Measurements from ENCODE around the gene NRL.
A peak's percentile ranks its signal among the peaks of the same experiment; 100 is the strongest.

The NRL gene

DNA sequence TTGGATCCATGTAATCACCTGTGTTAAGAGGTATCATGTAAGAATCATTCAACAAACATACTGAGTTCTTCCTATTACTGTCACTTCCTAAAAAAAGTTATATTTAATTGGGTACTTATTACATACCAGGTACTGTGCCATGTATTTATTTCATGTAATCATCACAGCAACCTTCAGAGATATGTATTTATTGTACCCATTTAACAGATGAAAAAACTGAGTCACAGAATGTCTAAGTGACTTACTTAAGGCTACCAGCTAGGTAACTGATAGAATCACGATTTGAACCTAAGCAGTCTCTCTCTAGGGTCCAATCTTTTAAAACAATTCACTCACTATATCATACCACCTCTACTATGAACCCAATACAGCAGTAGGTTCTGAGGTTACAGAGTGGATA is 29.7 kb upstream of the NRL start:
- no peak for DNase-seq (ENCODE audit: low read depth)

- DNase-seq (ENCODE audit: low read depth), result no peak
Observed at GRCh38 chr14:24143511-24143910, 28.8 kb upstream of the NRL start.

DNA sequence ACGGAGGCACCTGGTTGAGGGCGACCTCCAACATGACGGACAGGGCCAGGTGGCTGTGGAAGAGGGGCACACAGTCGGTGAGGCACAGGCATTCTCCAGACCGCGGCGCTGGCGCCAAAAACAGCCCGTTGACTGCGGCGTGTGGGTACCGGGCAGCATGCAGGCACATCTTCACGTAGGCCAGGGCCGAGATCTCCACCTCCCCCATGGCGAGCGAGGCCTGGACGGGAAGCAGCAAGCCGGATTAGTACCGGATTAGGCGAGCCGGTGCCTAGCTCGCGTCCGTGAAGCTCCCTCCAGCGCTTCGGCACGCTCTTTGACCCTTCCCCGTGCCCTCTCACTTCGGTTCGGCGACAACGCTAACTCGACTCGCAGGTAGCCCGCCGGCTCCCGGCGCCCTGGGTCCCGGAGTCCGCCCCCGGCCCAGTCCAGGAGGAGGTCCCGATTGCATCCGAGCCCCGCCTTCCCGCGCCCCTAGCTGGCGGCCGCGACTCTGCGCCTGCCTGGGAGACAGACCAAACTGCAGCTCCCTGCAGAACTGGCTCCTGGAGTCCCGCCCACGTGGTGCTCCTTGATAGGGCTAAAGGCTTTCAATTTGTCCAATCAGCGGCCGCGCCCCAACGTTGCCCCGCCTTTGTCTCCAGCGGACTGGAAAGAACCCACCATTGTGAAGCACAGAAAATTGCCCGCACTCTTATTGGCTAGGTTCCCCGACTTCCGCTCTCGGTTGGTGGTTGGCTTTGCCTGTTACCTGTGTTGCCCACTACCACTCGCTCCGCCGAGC is 26.5 kb upstream of the NRL start, which contains the start of gene EMC9:
Gene EMC9, minus strand, starts transcription at position 495 of the 784 bp plus-strand sequence. Its CDS starts 287 bp downstream, at position 208.
- DNase-seq (ENCODE audit: low read depth), result peak; percentile 99

DNA sequence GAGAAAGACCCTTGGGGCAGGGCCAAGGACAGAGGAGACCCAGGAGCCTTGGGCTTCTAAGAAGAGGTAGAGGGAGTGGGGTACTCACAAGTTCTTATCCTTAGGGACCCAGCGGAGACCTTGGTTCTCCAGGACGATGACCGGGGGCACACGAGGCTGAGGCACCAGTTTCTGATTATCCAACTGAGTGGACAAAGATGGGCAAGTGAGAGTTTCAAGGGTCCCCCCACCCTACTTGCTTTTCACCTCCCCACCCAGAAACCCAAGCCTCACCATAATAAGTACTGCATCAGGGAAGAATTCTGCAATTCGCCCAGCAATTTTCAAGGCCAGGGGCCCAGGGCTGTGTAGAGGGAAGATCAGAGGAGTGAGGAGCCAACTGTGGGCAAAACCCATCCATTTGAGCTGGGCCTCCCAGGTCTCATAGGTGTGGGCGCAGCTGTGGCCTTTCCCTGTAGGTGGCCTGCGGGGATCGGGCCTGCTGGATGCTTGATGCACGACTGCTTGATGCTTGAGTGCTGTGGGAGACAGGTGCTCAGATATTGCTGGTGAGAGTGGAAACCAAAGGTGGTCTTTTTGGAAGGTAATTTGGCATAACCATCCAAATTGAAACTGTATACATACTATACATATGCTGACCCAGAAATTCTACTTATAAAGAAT is 24.7 kb upstream of the NRL start:
- DNase-seq (ENCODE audit: low read depth), result no peak

GRCh38 chr14:24138396-24139271 is 23.9 kb upstream of the NRL start:
- DNase-seq (ENCODE audit: low read depth), result no peak

- DNase-seq (ENCODE audit: low read depth), result no peak
Observed at GRCh38 chr14:24137529-24138395, 23.0 kb upstream of the NRL start.

GRCh38 chr14:24136684-24137528 is 22.2 kb upstream of the NRL start:
- no peak for DNase-seq (ENCODE audit: low read depth)

GRCh38 chr14:24135834-24136683 is 21.3 kb upstream of the NRL start, which contains the start of gene PSME1:
TSS of gene PSME1 (plus strand) at chr14:24136194. CDS start at chr14:24136263, 69 bp downstream.
- peak; percentile 91 for DNase-seq (ENCODE audit: low read depth)

GRCh38 chr14:24135584-24135833 is 20.8 kb upstream of the NRL start:
- DNase-seq (ENCODE audit: low read depth), result no peak

DNA sequence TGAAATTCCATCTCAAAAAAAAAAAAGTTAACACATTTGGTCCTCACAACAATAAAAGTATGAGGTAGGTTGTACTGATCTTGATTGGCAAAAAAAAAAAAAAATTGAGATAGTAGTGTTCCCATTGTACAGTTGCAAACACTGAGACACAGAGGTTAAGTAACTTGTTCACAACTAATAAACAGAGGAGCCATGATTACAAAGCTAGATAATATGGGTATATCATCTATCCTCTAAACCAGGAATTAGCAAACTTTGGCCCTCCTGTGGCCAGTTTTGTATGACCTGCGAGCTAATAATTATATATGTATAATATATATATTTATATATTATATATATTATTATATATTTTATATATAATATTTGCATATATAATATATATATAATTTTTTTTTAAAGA is 19.0 kb upstream of the NRL start:
- DNase-seq (ENCODE audit: low read depth), result no peak

DNA sequence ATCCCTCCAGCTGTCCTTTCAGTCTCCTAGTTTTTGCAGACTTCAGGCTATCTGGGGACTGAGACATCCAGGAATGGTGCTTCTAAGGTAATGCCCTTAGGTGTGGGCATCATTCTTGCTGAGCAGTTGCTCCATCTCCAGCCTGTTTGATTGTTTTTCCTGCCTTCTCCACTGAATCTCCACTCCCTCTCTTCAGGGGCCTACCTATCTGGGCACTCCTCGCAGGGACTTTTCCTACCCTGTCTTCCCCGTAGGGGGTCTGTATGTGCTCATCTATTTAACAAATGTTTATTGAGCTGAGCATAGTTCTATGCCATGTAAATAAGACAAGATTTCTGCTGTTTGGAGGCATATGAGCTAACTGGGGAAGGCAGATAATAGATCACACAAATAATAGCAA is 18.2 kb upstream of the NRL start:
- no peak for DNase-seq (ENCODE audit: low read depth)

DNA sequence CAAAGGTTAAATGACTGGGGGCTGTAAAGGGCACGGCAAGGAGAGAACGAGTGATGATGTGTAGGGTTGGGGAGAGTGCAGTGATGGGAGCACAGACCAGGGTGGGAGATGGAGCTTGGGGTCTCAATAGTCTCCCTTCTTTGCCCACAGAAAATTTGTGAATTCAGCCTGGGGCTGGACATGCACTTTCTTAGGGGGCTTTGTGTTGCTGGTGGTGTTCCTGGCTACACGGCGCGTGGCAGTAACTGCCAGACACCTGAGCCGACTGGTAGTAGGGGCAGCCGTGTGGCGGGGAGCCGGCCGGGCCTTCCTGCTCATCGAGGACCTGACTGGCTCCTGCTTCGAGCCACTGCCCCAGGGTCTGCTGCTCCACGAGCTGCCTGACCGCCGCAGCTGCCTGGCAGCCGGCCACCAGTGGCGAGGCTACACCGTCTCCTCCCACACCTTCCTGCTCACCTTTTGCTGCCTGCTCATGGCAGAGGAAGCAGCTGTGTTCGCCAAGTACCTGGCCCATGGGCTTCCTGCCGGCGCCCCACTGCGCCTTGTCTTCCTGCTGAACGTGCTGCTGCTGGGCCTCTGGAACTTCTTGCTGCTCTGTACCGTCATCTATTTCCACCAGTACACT is 17.4 kb upstream of the NRL start:
- DNase-seq (ENCODE audit: low read depth), result no peak

DNA sequence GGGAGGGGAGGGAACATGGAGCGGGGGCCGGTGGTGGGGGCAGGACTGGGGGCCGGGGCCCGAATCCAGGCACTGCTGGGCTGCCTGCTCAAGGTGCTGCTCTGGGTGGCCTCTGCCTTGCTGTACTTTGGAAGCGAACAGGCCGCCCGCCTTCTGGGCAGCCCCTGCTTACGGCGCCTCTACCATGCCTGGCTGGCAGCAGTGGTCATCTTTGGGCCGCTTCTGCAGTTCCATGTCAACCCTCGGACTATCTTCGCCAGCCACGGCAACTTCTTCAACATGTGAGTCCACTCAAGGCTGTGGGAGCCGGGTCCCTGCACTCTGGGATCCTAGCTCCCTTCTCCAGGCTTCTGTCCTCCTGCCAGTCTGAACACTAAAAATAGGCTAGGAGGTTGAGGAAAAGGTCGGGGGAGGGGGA is 16.8 kb upstream of the NRL start:
- no peak for DNase-seq (ENCODE audit: low read depth)

- DNase-seq (ENCODE audit: low read depth), result no peak
Observed at GRCh38 chr14:24130717-24131548, 16.2 kb upstream of the NRL start.

DNA sequence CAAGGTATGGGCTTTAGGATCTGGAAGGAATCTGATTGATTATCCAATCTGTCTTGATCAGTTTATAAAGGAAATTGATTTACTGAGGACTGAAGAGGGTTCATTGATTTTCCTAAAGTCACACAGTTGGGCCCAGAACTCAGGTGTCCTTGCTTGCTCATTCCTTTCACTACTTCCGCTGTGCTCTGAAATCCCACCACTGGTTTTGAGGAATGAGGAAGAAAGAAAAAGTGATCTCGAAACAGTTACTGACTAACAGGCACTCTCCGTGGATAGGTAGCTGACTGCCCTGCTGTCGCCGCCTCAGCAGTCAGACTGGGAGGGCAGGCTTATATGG is 15.6 kb upstream of the NRL start, which contains the start of gene FITM1:
Gene FITM1, plus strand, starts transcription at position 280 of the 337 bp plus-strand sequence. CDS start 905 bp downstream, outside the sequence.
- DNase-seq (ENCODE audit: low read depth), result no peak

- DNase-seq (ENCODE audit: low read depth), result no peak
Observed at GRCh38 chr14:24129410-24129998, 14.8 kb upstream of the NRL start.

- DNase-seq (ENCODE audit: low read depth), result no peak
Observed at GRCh38 chr14:24127673-24128072, 12.9 kb upstream of the NRL start.

- no peak for DNase-seq (ENCODE audit: low read depth)
Observed at GRCh38 chr14:24126939-24127338, 12.2 kb upstream of the NRL start.
